ENCODE data around the gene ANKRD44. TPM values are rescaled to one million over a fixed set of nuclear protein-coding genes. Genes with fewer than 3 reads are reported as not detected.

The ANKRD44 gene
- total and polyA plus RNA-seq, 7 donors = 0.35 to 9.3 (median 1.7) TPM

GRCh38 chr2:197324801-197325200, 14.2 kb upstream of the ANKRD44 start:
- no peak for TF ChIP-seq CTCF (IDR thresholded peaks at IDR 0.05)
- intact Hi-C loops (cut with DNase I) = no loop called here
- ATAC-seq = no peak

GRCh38 chr2:197322724-197323720, 12.4 kb upstream of the ANKRD44 start:
- DNase-seq = no peak
- no peak for ATAC-seq
- no peak overlapping the region for H3K4me3 ChIP-seq
- 77 to 81% (median 81%) methylated on average over 11 of the region's 11 CpGs for WGBS, 3 donors
- no peak overlapping the region for H3K27ac ChIP-seq
- H3K9me3 ChIP-seq = no peaks in the 10 kb centered on the region
- TF ChIP-seq CTCF (IDR thresholded peaks at IDR 0.05) = no peak
- H3K27me3 ChIP-seq (ENCODE audit: insufficient read depth in 3 of 3, low read length in 2 of 3) = no peaks in the 10 kb centered on the region
- intact Hi-C loops (cut with DNase I) = no loop called here
- no peaks in the 10 kb centered on the region for H3K36me3 ChIP-seq (ENCODE audit: insufficient read depth in 1 of 2, low read depth in 1 of 2)
- no peaks in the 10 kb centered on the region for H3K4me1 ChIP-seq

More at GRCh38 chr2:197324801-197325200, 14.2 kb upstream of the ANKRD44 start:
- H3K9me3 ChIP-seq = no peaks in the 10 kb centered on the region
- no peak overlapping the region for H3K27ac ChIP-seq
- H3K36me3 ChIP-seq (ENCODE audit: insufficient read depth in 1 of 2, low read depth in 1 of 2) = no peaks in the 10 kb centered on the region
- H3K4me1 ChIP-seq = no peaks in the 10 kb centered on the region
- H3K27me3 ChIP-seq (ENCODE audit: insufficient read depth in 3 of 3, low read length in 2 of 3) = no peaks in the 10 kb centered on the region
- no peak for DNase-seq
- no peak overlapping the region for H3K4me3 ChIP-seq

- 95 to 99% (median 98%) methylated on average over 2 of the region's 2 CpGs for WGBS, 3 donors
Observed at GRCh38 chr2:197322143-197322542, 11.6 kb upstream of the ANKRD44 start.

GRCh38 chr2:197315371-197315770, 4.8 kb upstream of the ANKRD44 start:
- Histone ChIP-seq H3K27ac (no peak overlapping the region), H3K4me3 (no peak overlapping the region), H3K4me1 (peaks cover 4% of the 10 kb centered on the region), H3K9me3 (no peaks in the 10 kb centered on the region), H3K36me3 (ENCODE audit: insufficient read depth in 1 of 2, low read depth in 1 of 2) (no peaks in the 10 kb centered on the region), H3K27me3 (ENCODE audit: insufficient read depth in 3 of 3, low read length in 2 of 3) (no peaks in the 10 kb centered on the region)
- ATAC-seq = no peak
- no peak for DNase-seq
- intact Hi-C loops (cut with DNase I) = loop anchor here in 1 of 2 donors (10.0 kb wide), 1 partner anchor 311 kb away; no protein-coding TSS in a partner anchor
- no peak for TF ChIP-seq CTCF (IDR thresholded peaks at IDR 0.05)

More at GRCh38 chr2:197322143-197322542, 11.6 kb upstream of the ANKRD44 start:
- intact Hi-C loops (cut with DNase I) = no loop called here
- no peaks in the 10 kb centered on the region for H3K36me3 ChIP-seq (ENCODE audit: insufficient read depth in 1 of 2, low read depth in 1 of 2)
- no peak for ATAC-seq
- no peaks in the 10 kb centered on the region for H3K9me3 ChIP-seq
- H3K4me1 ChIP-seq = no peaks in the 10 kb centered on the region
- DNase-seq = no peak
- no peaks in the 10 kb centered on the region for H3K27me3 ChIP-seq (ENCODE audit: insufficient read depth in 3 of 3, low read length in 2 of 3)
- no peak for TF ChIP-seq CTCF (IDR thresholded peaks at IDR 0.05)
- H3K4me3 ChIP-seq = no peak overlapping the region
- H3K27ac ChIP-seq = no peak overlapping the region
